Measurements from ENCODE around the gene BCL7A.

- no peak for TF ChIP-seq CTCF (IDR thresholded peaks at IDR 0.05)
- TF ChIP-seq EZH2 (IDR thresholded peaks at IDR 0.05; ENCODE audit: borderline replicate concordance, insufficient read depth, low read depth, low read length, poor library complexity, severe bottlenecking) = no peak
Observed at GRCh38 chr12:122087431-122088178, 65.9 kb downstream of the BCL7A start.

Measured in B cell (primary cell).